Fibroblast of lung (primary cell): ENCODE data around the gene ALPK1.

ENCODE experiments used
- CTCF ChIP-seq, 2 donors: IDR thresholded peaks in 1 of 2; conservative IDR thresholded peaks in 1 of 2; 1 replicate in 1 of 2; 2 replicates in 1 of 2; pipeline ENCODE4 v1.5.1; 2011 to 2012; ENCODE audit warnings: low read length in 2 of 2, control low read depth in 1 of 2, inconsistent platforms in 1 of 2, low read depth in 1 of 2, mild to moderate bottlenecking in 1 of 2
- EZH2 ChIP-seq: IDR thresholded peaks from 2 replicates; pipeline ENCODE4 v1.5.1; 2012; ENCODE audit warnings: low read length, control low read depth, mild to moderate bottlenecking; ENCODE audit errors: missing control alignments

- TF ChIP-seq CTCF (conservative IDR thresholded peaks at IDR 0.05 in 1 of 2, IDR thresholded peaks at IDR 0.05 in 1 of 2; ENCODE audit: low read depth in 1 of 2, low read length in 2 of 2), result no peak
- no peak for TF ChIP-seq EZH2
Measured at GRCh38 chr4:112473985-112474384, 176.8 kb downstream of the ALPK1 start.
